ENCODE data around the gene AP5Z1. TPM values are rescaled to one million over a fixed set of nuclear protein-coding genes. Genes with fewer than 3 reads are reported as not detected.

The AP5Z1 gene
- total RNA-seq, 2 donors from 2014 or later = 31.0 to 34.7 TPM

GRCh38 chr7:4815121-4815520 lies 39.7 kb downstream of the AP5Z1 start:
- Histone ChIP-seq H3K27me3 (ENCODE audit: control insufficient read depth, insufficient read depth, low read length, poor library complexity, severe bottlenecking) (no peaks in the 10 kb centered on the region), H3K9me3 (ENCODE audit: control insufficient read depth, low read length) (peaks cover 7% of the 10 kb centered on the region), H3K4me3 (ENCODE audit: low read length) (no peak overlapping the region), H3K36me3 (ENCODE audit: control insufficient read depth, insufficient read depth, low read length) (peaks cover 20% of the 10 kb centered on the region), H3K27ac (ENCODE audit: low read depth, low read length) (no peak overlapping the region), H3K9ac (ENCODE audit: extremely low read depth, low read length, poor library complexity, severe bottlenecking) (no peak overlapping the region), H3K4me1 (ENCODE audit: control insufficient read depth, insufficient read depth, low read length) (no peaks in the 10 kb centered on the region)
- no peaks in the 10 kb centered on the region for H3K4me1 Mint-ChIP-seq
- H3K9me3 Mint-ChIP-seq = peaks cover 2% of the 10 kb centered on the region
- no peak for DNase-seq
- no peak overlapping the region for H3K27ac Mint-ChIP-seq
- WGBS, 2 experiments (ENCODE audit: insufficient coverage in 1 of 2, insufficient read length in 1 of 2) = 94% methylated on average over 11 to 14 of the region's 14 CpGs
- no peak overlapping the region for H3K4me3 Mint-ChIP-seq
- no peaks in the 10 kb centered on the region for H3K27me3 Mint-ChIP-seq (ENCODE audit: insufficient read depth)
- TF ChIP-seq CTCF (conservative IDR thresholded peaks at IDR 0.05) = no peak
- peaks cover 42% of the 10 kb centered on the region for H3K36me3 Mint-ChIP-seq (ENCODE audit: low read depth)

GRCh38 chr7:4815609-4816418 lies 40.4 kb downstream of the AP5Z1 start:
- Mint-ChIP-seq H3K36me3 (ENCODE audit: low read depth) (peaks cover 36% of the 10 kb centered on the region), H3K9me3 (peaks cover 2% of the 10 kb centered on the region), H3K27ac (no peak overlapping the region), H3K27me3 (ENCODE audit: insufficient read depth) (no peaks in the 10 kb centered on the region), H3K4me1 (no peaks in the 10 kb centered on the region), H3K4me3 (no peak overlapping the region)
- no peak overlapping the region for H3K4me3 ChIP-seq (ENCODE audit: low read length)
- no peak overlapping the region for H3K27ac ChIP-seq (ENCODE audit: low read depth, low read length)
- TF ChIP-seq CTCF (conservative IDR thresholded peaks at IDR 0.05) = peak; percentile 44
- 93 to 96% methylated on average over 17 to 38 of the region's 38 CpGs for WGBS, 2 experiments (ENCODE audit: insufficient coverage in 1 of 2, insufficient read length in 1 of 2)
- H3K9me3 ChIP-seq (ENCODE audit: control insufficient read depth, low read length) = peaks cover 7% of the 10 kb centered on the region
- no peak for DNase-seq
- peaks cover 16% of the 10 kb centered on the region for H3K36me3 ChIP-seq (ENCODE audit: control insufficient read depth, insufficient read depth, low read length)
- no peaks in the 10 kb centered on the region for H3K27me3 ChIP-seq (ENCODE audit: control insufficient read depth, insufficient read depth, low read length, poor library complexity, severe bottlenecking)
- H3K4me1 ChIP-seq (ENCODE audit: control insufficient read depth, insufficient read depth, low read length) = no peaks in the 10 kb centered on the region
- no peak overlapping the region for H3K9ac ChIP-seq (ENCODE audit: extremely low read depth, low read length, poor library complexity, severe bottlenecking)

GRCh38 chr7:4816419-4817080 lies 41.1 kb downstream of the AP5Z1 start:
- Histone ChIP-seq H3K9ac (ENCODE audit: extremely low read depth, low read length, poor library complexity, severe bottlenecking) (no peak overlapping the region), H3K4me1 (ENCODE audit: control insufficient read depth, insufficient read depth, low read length) (no peaks in the 10 kb centered on the region), H3K27me3 (ENCODE audit: control insufficient read depth, insufficient read depth, low read length, poor library complexity, severe bottlenecking) (no peaks in the 10 kb centered on the region), H3K27ac (ENCODE audit: low read depth, low read length) (no peak overlapping the region), H3K9me3 (ENCODE audit: control insufficient read depth, low read length) (peaks cover 7% of the 10 kb centered on the region), H3K4me3 (ENCODE audit: low read length) (no peak overlapping the region), H3K36me3 (ENCODE audit: control insufficient read depth, insufficient read depth, low read length) (peaks cover 16% of the 10 kb centered on the region)
- H3K36me3 Mint-ChIP-seq (ENCODE audit: low read depth) = peaks cover 31% of the 10 kb centered on the region
- 95 to 96% methylated on average over 13 to 26 of the region's 26 CpGs for WGBS, 2 experiments (ENCODE audit: insufficient coverage in 1 of 2, insufficient read length in 1 of 2)
- H3K9me3 Mint-ChIP-seq = peaks cover 2% of the 10 kb centered on the region
- DNase-seq = no peak
- no peak overlapping the region for H3K27ac Mint-ChIP-seq
- no peak for TF ChIP-seq CTCF (conservative IDR thresholded peaks at IDR 0.05)
- H3K27me3 Mint-ChIP-seq (ENCODE audit: insufficient read depth) = no peaks in the 10 kb centered on the region
- H3K4me3 Mint-ChIP-seq = no peak overlapping the region
- H3K4me1 Mint-ChIP-seq = no peaks in the 10 kb centered on the region
